ENCODE measurements around the gene SEMA4F.

- TF ChIP-seq, protein P1, sequence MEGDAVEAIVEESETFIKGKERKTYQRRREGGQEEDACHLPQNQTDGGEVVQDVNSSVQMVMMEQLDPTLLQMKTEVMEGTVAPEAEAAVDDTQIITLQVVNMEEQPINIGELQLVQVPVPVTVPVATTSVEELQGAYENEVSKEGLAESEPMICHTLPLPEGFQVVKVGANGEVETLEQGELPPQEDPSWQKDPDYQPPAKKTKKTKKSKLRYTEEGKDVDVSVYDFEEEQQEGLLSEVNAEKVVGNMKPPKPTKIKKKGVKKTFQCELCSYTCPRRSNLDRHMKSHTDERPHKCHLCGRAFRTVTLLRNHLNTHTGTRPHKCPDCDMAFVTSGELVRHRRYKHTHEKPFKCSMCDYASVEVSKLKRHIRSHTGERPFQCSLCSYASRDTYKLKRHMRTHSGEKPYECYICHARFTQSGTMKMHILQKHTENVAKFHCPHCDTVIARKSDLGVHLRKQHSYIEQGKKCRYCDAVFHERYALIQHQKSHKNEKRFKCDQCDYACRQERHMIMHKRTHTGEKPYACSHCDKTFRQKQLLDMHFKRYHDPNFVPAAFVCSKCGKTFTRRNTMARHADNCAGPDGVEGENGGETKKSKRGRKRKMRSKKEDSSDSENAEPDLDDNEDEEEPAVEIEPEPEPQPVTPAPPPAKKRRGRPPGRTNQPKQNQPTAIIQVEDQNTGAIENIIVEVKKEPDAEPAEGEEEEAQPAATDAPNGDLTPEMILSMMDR (IDR thresholded peaks at IDR 0.05; ENCODE audit: insufficient read depth, low read length, poor library complexity, severe bottlenecking): no peak
- TF ChIP-seq EZH2phosphoT487 (conservative IDR thresholded peaks at IDR 0.05; ENCODE audit: low read length): no peak
These were observed 21.7 kb upstream of the SEMA4F start for GRCh38 chr2:74632209-74632938.
